Keratinocyte (primary cell): ENCODE results near the gene CLDN24. TPM values are rescaled to one million over a fixed set of nuclear protein-coding genes. Genes with fewer than 3 reads are reported as not detected.
A peak's percentile ranks its signal among the peaks of the same experiment; 100 is the strongest.

Source experiments
- DNase-seq: peaks from one replicate; pipeline ENCODE4 v3.0.0-alpha.2; 2011; ENCODE audit warnings: low read depth, missing footprints, low spot score
- FAIRE-seq: peaks from 2 replicates; lab custom pipeline; 2011; peaks lifted over from hg19 to GRCh38; lab: Jason Lieb, UNC
- H2AFZ ChIP-seq: 2 replicates; pipeline ENCODE4 v1.6.0; 2012; ENCODE audit warnings: low read length, control low read depth, inconsistent platforms; ENCODE audit not compliant: control insufficient read depth
- H3K27ac ChIP-seq: 2 replicates; pipeline ENCODE4 v1.5.1; 2011; ENCODE audit warnings: low read length; ENCODE audit not compliant: control insufficient read depth, insufficient read depth
- H3K27me3 ChIP-seq: 3 replicates; pipeline ENCODE4 v1.6.0; 2011; ENCODE audit warnings: low read length; ENCODE audit not compliant: control insufficient read depth, insufficient read depth; ENCODE audit errors: extremely low read depth
- H3K36me3 ChIP-seq, 2 experiments: 2 replicates in 1 of 2; 3 replicates in 1 of 2; pipeline ENCODE4 v1.5.1; 2011; ENCODE audit warnings: low read length in 2 of 2, mild to moderate bottlenecking in 1 of 2; ENCODE audit not compliant: control insufficient read depth in 2 of 2, insufficient read depth in 2 of 2; ENCODE audit errors: extremely low read depth in 1 of 2
- H3K4me1 ChIP-seq: 3 replicates; pipeline ENCODE4 v1.5.1; 2011; ENCODE audit warnings: low read length; ENCODE audit not compliant: control insufficient read depth, insufficient read depth; ENCODE audit errors: extremely low read depth
- H3K4me2 ChIP-seq: 3 replicates; pipeline ENCODE4 v1.6.0; 2011; ENCODE audit warnings: low read depth, low read length; ENCODE audit not compliant: control insufficient read depth, insufficient read depth; ENCODE audit errors: extremely low read depth
- H3K4me3 ChIP-seq, 3 experiments: fragments of 200-600 bp in 1 of 3; sonication (generic) in 1 of 3; 2 replicates in 2 of 3; 3 replicates in 1 of 3; pipeline ENCODE4 v1.5.1; 2011 to 2016; ENCODE audit warnings: low read length in 3 of 3, mild to moderate bottlenecking in 3 of 3, control low read depth in 2 of 3, inconsistent platforms in 1 of 3, low read depth in 1 of 3, mixed read lengths in 1 of 3, mixed run types in 1 of 3, moderate library complexity in 1 of 3; ENCODE audit not compliant: control insufficient read depth in 2 of 3, insufficient read depth in 2 of 3; ENCODE audit errors: extremely low read depth in 1 of 3
- H3K79me2 ChIP-seq: 2 replicates; pipeline ENCODE4 v1.6.0; 2012; ENCODE audit warnings: low read length; ENCODE audit not compliant: control insufficient read depth, insufficient read depth
- H3K9ac ChIP-seq: 3 replicates; pipeline ENCODE4 v1.6.0; 2011; ENCODE audit warnings: low read length; ENCODE audit not compliant: control insufficient read depth, insufficient read depth; ENCODE audit errors: extremely low read depth
- H3K9me1 ChIP-seq: 3 replicates; pipeline ENCODE4 v1.6.0; 2011; ENCODE audit warnings: low read length; ENCODE audit not compliant: control insufficient read depth, insufficient read depth; ENCODE audit errors: extremely low read depth
- H3K9me3 ChIP-seq: 2 replicates; pipeline ENCODE4 v1.5.1; 2012; ENCODE audit warnings: low read depth, low read length; ENCODE audit not compliant: control insufficient read depth
- H4K20me1 ChIP-seq: 3 replicates; pipeline ENCODE4 v1.6.0; 2011; ENCODE audit warnings: low read length; ENCODE audit not compliant: control insufficient read depth, insufficient read depth; ENCODE audit errors: extremely low read depth
- CTCF ChIP-seq, 3 experiments: IDR thresholded peaks in 1 of 3; conservative IDR thresholded peaks in 1 of 3; optimal IDR thresholded peaks in 1 of 3; 2 replicates in 2 of 3; 3 replicates in 1 of 3; pipeline versions ENCODE3 to v1.5.1; 2011; ENCODE audit warnings: low read length in 3 of 3, mild to moderate bottlenecking in 3 of 3, moderate library complexity in 2 of 3, control low read depth in 1 of 3, inconsistent platforms in 1 of 3; ENCODE audit not compliant: insufficient read depth in 2 of 3; ENCODE audit errors: extremely low read depth in 1 of 3
- EZH2 ChIP-seq: IDR thresholded peaks from one replicate; pipeline ENCODE4 v1.6.1; 2012; ENCODE audit warnings: inconsistent platforms, mild to moderate bottlenecking, low read length, moderate library complexity
- dilution Hi-C: fragments of 300-500 bp; cut with MboI; formaldehyde crosslinking; loops from one replicate; pipeline ENCODE4 v1.7.0; 2020; ENCODE audit warnings: low sequenced_read_pairs; ENCODE audit not compliant: extremely low pct_ligation_motif_present
- polyA plus RNA-seq, 5 experiments: library from polyadenylated mRNA; depleted of rRNA in 3 of 5; stranded (reverse) in 3 of 5; stranded (forward) in 1 of 5; unstranded in 1 of 5; fragments of >200 nt; gene quantifications; 1 replicate in 1 of 5; 2 replicates in 3 of 5; 3 replicates in 1 of 5; pipeline versions ENCODE4 v1.2.1 to v1.2.3, GENCODE V29; 2011 to 2012; ENCODE audit warnings: missing spikeins in 2 of 5, low read depth in 1 of 5, low replicate concordance in 1 of 5

CLDN24 gene
- polyA plus RNA-seq, 1 donor (not counting 4 experiments of a cell fraction or from before 2014, with no cell fraction given), result not detected

- peaks cover 56% of the 10 kb centered on the region for H3K4me1 ChIP-seq
These were observed 32.0 kb upstream of the CLDN24 start for GRCh38 chr4:183354219-183354618.

GRCh38 chr4:183353557-183353956 lies 31.3 kb upstream of the CLDN24 start:
- H3K9me3 ChIP-seq, result no peaks in the 10 kb centered on the region
- DNase-seq (no peak), FAIRE-seq (no peak)
- H3K36me3 ChIP-seq, result no peaks in the 10 kb centered on the region
- dilution Hi-C loops, result no loop called here
- no peak overlapping the region for H3K4me3 ChIP-seq
- no peaks in the 10 kb centered on the region for H4K20me1 ChIP-seq
- peak overlapping the region; percentile 72 for H3K4me2 ChIP-seq
- no peaks in the 10 kb centered on the region for H3K9me1 ChIP-seq
- H3K9ac ChIP-seq, result no peak overlapping the region
- no peaks in the 10 kb centered on the region for H3K79me2 ChIP-seq
- H3K27me3 ChIP-seq, result no peaks in the 10 kb centered on the region
- peaks cover 63% of the 10 kb centered on the region for H3K4me1 ChIP-seq
- peak overlapping the region; percentile 55 for H3K27ac ChIP-seq
- TF ChIP-seq CTCF (optimal IDR thresholded peaks at IDR 0.05 in 1 of 3, IDR thresholded peaks at IDR 0.05 in 1 of 3, conservative IDR thresholded peaks at IDR 0.05 in 1 of 3; ENCODE audit: extremely low read depth in 1 of 3, insufficient read depth in 2 of 3, low read length in 3 of 3) (peak in 2 of 3 experiments; percentile 30 to 44), EZH2 (no peak)
- no peak overlapping the region for H2AFZ ChIP-seq

More at GRCh38 chr4:183354219-183354618, 32.0 kb upstream of the CLDN24 start:
- Histone ChIP-seq H3K9ac (no peak overlapping the region), H3K79me2 (no peaks in the 10 kb centered on the region), H3K27ac (peak overlapping the region; percentile 55), H3K4me2 (peak overlapping the region; percentile 72), H3K4me3 (peak overlapping the region in 1 of 3 experiments; percentile 3), H3K27me3 (no peaks in the 10 kb centered on the region), H2AFZ (peak overlapping the region; percentile 2), H3K9me1 (no peaks in the 10 kb centered on the region), H3K36me3 (no peaks in the 10 kb centered on the region), H3K9me3 (no peaks in the 10 kb centered on the region), H4K20me1 (no peaks in the 10 kb centered on the region)
- TF ChIP-seq EZH2, result no peak
- no peak for TF ChIP-seq CTCF (optimal IDR thresholded peaks at IDR 0.05 in 1 of 3, IDR thresholded peaks at IDR 0.05 in 1 of 3, conservative IDR thresholded peaks at IDR 0.05 in 1 of 3; ENCODE audit: extremely low read depth in 1 of 3, insufficient read depth in 2 of 3, low read length in 3 of 3)
- dilution Hi-C loops, result no loop called here
- FAIRE-seq, result peak; percentile 98
- no peak for DNase-seq
